Upper lobe of left lung (tissue), 6 donors: ENCODE data around the gene KIAA0232. TPM values are rescaled to one million over a fixed set of nuclear protein-coding genes. Genes with fewer than 3 reads are reported as not detected.

ENCODE experiments used
- ATAC-seq, 2 donors: fragments of 200-7000 bp; cut with Tn5 transposase; one replicate each; pipeline ENCODE4 v1.9.1; 2022; ENCODE audit warnings: mild to moderate bottlenecking in 2 of 2, moderate library complexity in 2 of 2; ENCODE audit not compliant: low FRiP score in 2 of 2
- DNase-seq, 2 donors: peaks; one replicate each; pipeline ENCODE4 v3.0.0-alpha.2; 2019 to 2020
- H3K27ac ChIP-seq, 4 donors: fragments of 200-600 bp; sonication (generic); one replicate each; pipeline ENCODE4 v1.5.1; 2016 to 2019
- H3K27me3 ChIP-seq, 4 donors: fragments of 200-600 bp; sonication (generic); one replicate each; pipeline ENCODE4 v1.5.1; 2017 to 2019
- H3K36me3 ChIP-seq, 4 donors: fragments of 200-600 bp; sonication (generic); one replicate each; pipeline ENCODE4 v1.5.1; 2016 to 2019
- H3K4me1 ChIP-seq, 4 donors: fragments of 200-600 bp; sonication (generic); one replicate each; pipeline ENCODE4 v1.5.1; 2018 to 2019
- H3K4me3 ChIP-seq, 4 donors: fragments of 200-600 bp; sonication (generic); one replicate each; pipeline ENCODE4 v1.5.1; 2017 to 2019; ENCODE audit warnings: mild to moderate bottlenecking in 2 of 4, moderate library complexity in 1 of 4
- H3K9me3 ChIP-seq, 4 donors: fragments of 200-600 bp; sonication (generic); one replicate each; pipeline ENCODE4 v1.5.1; 2018 to 2019
- EP300 ChIP-seq, 4 donors: sonication (generic); formaldehyde crosslinking; IDR thresholded peaks; one replicate each; pipeline ENCODE4 v1.5.1; 2017; ENCODE audit warnings: antibody characterized with exemption in 4 of 4, control low read depth in 2 of 4
- POLR2A ChIP-seq, 4 donors: fragments of 450-650 bp; IDR thresholded peaks; one replicate each; pipeline ENCODE4 v1.5.1; 2016 to 2017; ENCODE audit warnings: antibody characterized with exemption in 4 of 4, mild to moderate bottlenecking in 2 of 4
- POLR2AphosphoS5 ChIP-seq, 2 donors: sonication (generic); formaldehyde crosslinking; IDR thresholded peaks; one replicate each; pipeline ENCODE4 v1.5.1; 2017; ENCODE audit warnings: antibody characterized with exemption in 2 of 2
- WGBS, 2 donors: methylation state at CpG; one replicate each; pipeline ENCODE4 v1.1.5; 2017 to 2018; 5-methylcytosine and 5-hydroxymethylcytosine counted together
- total RNA-seq, 6 donors: library from RNA; depleted of rRNA in 4 of 6; stranded (reverse); fragments of >200 nt in 4 of 6; gene quantifications; one replicate each; pipeline versions ENCODE4 v1.1.0 to v1.2.1, GENCODE V29; 2016 to 2021
- TF ChIP-seq, protein P1 (sequence below), 6 experiments: fragments of 450-650 bp in 4 of 6; fragments of 200-600 bp in 2 of 6; sonication (generic) in 2 of 6; IDR thresholded peaks; one replicate each; pipeline ENCODE4 v1.5.1; 2016 to 2019; ENCODE audit warnings: antibody characterized with exemption in 6 of 6
- donor health status: DM: no; HTN: no; CAD: no; lungs with moderate emphysema.
- donor health status: DM: no; HTN: yes; CAD: no; lungs with severe emphysema.

Gene KIAA0232
- total RNA-seq, 6 donors from 2014 or later, result 22.6 to 45.0 (median 24.4) TPM

DNA sequence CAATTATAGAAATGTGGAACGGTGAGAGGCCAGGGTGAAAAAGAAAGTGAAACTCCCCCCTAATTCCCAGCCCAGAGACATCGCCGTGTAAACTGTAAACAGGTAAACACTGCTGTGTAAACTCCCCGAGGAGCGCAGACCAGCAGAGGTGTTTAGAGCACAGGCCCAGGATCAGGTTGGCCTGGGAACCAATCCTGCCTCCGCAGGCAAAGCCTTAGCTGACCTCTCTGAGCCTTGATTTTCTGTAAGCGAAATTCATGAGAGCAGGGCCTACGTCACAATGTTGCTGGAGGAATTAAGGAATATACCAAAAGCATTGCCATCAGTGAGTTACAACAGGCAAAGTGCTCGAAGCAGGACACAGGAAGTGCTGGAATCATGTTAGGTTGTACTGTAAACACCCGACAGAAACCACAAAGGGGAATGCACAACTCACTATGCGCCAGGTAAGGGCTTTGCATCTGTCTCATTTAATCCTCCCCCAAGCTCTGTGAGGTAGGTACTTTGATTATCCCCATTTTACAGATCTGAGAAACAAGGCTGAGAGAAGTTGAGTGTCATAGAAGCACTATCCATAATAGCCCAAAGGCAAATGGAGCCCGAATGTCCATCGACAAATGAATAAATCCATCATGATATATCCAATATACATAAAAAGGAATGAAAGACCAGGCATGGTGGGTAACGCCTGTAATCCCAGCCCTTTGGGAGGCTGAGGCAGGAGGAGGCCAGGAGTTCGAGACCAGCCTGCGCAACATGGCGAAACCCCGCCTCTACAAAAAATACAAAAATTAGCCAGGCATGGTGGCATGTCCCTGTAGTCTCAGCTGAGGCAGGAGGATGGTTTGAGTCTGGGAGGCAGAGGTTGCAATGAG is 30.7 kb upstream of the KIAA0232 start:
- TF ChIP-seq EP300 (IDR thresholded peaks at IDR 0.05) (no peak), POLR2A (IDR thresholded peaks at IDR 0.05) (no peak), POLR2AphosphoS5 (IDR thresholded peaks at IDR 0.05) (no peak)
- TF ChIP-seq, protein P1, sequence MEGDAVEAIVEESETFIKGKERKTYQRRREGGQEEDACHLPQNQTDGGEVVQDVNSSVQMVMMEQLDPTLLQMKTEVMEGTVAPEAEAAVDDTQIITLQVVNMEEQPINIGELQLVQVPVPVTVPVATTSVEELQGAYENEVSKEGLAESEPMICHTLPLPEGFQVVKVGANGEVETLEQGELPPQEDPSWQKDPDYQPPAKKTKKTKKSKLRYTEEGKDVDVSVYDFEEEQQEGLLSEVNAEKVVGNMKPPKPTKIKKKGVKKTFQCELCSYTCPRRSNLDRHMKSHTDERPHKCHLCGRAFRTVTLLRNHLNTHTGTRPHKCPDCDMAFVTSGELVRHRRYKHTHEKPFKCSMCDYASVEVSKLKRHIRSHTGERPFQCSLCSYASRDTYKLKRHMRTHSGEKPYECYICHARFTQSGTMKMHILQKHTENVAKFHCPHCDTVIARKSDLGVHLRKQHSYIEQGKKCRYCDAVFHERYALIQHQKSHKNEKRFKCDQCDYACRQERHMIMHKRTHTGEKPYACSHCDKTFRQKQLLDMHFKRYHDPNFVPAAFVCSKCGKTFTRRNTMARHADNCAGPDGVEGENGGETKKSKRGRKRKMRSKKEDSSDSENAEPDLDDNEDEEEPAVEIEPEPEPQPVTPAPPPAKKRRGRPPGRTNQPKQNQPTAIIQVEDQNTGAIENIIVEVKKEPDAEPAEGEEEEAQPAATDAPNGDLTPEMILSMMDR (IDR thresholded peaks at IDR 0.05), result no peak
- 69 to 71% methylated on average over 18 of the region's 18 CpGs for WGBS, 2 donors
- no peak for ATAC-seq
- Histone ChIP-seq H3K9me3 (no peaks in the 10 kb centered on the region), H3K4me1 (peaks cover 20 to 35% (median 26%) of the 10 kb centered on the region in 4 donors), H3K27me3 (no peaks in the 10 kb centered on the region), H3K4me3 (peak overlapping the region in 1 of 4 donors; percentile 8), H3K27ac (peak overlapping the region in 1 of 4 donors; percentile 28), H3K36me3 (no peaks in the 10 kb centered on the region)
- no peak for DNase-seq

DNA sequence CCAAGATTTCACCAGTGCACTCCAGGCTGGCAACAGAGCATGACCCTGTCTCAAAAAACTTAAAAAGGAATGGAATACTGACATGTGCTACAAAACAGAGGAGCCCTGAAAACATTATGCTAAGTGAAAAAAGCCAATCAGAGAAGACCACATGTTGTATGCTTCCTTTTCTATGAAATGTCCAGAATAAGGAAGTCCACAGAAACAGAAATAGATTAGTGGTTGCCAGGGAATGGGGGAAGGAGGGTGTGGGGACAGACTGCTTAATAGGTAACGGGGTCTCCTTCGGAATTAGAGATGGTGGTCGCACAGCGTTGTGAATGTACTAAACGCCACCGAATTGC is 30.1 kb upstream of the KIAA0232 start:
- Histone ChIP-seq H3K4me3 (no peak overlapping the region), H3K27me3 (no peaks in the 10 kb centered on the region), H3K4me1 (peaks cover 19 to 32% (median 24%) of the 10 kb centered on the region in 4 donors), H3K36me3 (no peaks in the 10 kb centered on the region), H3K9me3 (no peaks in the 10 kb centered on the region), H3K27ac (no peak overlapping the region)
- DNase-seq (no peak), ATAC-seq (peak in 1 of 2 donors; percentile 30)
- WGBS, 2 donors, result 73 to 87% methylated on average over 6 of the region's 6 CpGs
- TF ChIP-seq EP300 (IDR thresholded peaks at IDR 0.05) (no peak), POLR2AphosphoS5 (IDR thresholded peaks at IDR 0.05) (no peak), POLR2A (IDR thresholded peaks at IDR 0.05) (no peak)
- TF ChIP-seq, protein P1 (IDR thresholded peaks at IDR 0.05), result no peak

DNA sequence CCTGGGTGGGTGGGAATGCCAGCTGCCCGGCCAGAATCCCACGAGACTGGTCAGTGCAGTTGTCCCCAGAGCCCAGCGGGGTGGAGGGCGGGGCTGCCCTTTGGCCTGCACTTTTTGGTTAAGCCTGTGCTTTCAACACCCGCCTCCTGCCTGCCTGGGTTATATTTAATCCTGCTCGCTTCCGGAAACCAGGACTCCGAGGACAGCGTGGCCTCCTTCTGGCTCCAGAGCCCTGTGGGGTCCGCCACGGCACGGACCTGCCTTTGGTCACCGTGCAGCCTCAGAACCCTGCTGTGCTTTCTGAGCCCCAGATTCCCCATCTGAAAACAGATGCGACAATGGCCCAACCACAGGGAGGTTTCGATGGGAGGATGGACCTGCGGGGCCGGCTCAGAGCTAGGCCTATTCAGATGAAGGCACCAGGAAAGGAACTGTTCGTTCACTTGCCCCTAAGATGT is 29.4 kb upstream of the KIAA0232 start:
- 84 to 86% methylated on average over 17 to 18 of the region's 18 CpGs for WGBS, 2 donors
- Histone ChIP-seq H3K4me3 (no peak overlapping the region), H3K27ac (peak overlapping the region in 1 of 4 donors; percentile 39), H3K27me3 (no peaks in the 10 kb centered on the region), H3K36me3 (no peaks in the 10 kb centered on the region), H3K9me3 (no peaks in the 10 kb centered on the region), H3K4me1 (peaks cover 13 to 25% (median 19%) of the 10 kb centered on the region in 4 donors)
- peak in 1 of 2 donors; percentile 9 for ATAC-seq
- peak in 1 of 2 donors; percentile 86 for DNase-seq
- TF ChIP-seq, protein P1 (IDR thresholded peaks at IDR 0.05), result no peak
- no peak for TF ChIP-seq EP300 (IDR thresholded peaks at IDR 0.05)
- no peak for TF ChIP-seq POLR2AphosphoS5 (IDR thresholded peaks at IDR 0.05)
- TF ChIP-seq POLR2A (IDR thresholded peaks at IDR 0.05), result no peak

DNA sequence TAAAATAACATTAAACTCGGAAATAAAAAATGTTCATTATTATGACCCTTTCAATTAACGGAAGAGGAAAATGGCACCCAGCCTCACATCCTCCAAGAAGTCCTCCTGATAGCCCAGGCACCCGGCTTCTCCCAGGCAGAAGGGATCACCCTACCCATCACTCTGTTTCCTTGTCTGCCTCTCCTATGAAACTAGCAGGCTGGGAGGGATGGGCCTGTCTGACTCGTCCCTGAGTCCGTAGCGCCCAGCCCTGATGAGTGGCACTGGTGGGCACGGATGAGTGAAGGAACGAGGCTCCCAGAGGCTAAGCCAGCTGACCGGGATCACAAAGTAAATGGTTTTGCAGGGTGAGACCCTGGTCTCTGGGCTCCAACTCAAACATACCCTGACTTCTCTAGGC is 28.6 kb upstream of the KIAA0232 start:
- Histone ChIP-seq H3K27ac (no peak overlapping the region), H3K4me3 (no peak overlapping the region), H3K9me3 (no peaks in the 10 kb centered on the region), H3K36me3 (no peaks in the 10 kb centered on the region), H3K27me3 (no peaks in the 10 kb centered on the region), H3K4me1 (peaks cover 9 to 19% (median 14%) of the 10 kb centered on the region in 4 donors)
- DNase-seq (no peak), ATAC-seq (no peak)
- TF ChIP-seq POLR2A (IDR thresholded peaks at IDR 0.05), result no peak
- no peak for TF ChIP-seq EP300 (IDR thresholded peaks at IDR 0.05)
- TF ChIP-seq POLR2AphosphoS5 (IDR thresholded peaks at IDR 0.05), result no peak
- TF ChIP-seq, protein P1 (IDR thresholded peaks at IDR 0.05), result no peak
- WGBS, 2 donors, result 88 to 97% methylated on average over 5 to 9 of the region's 9 CpGs
